Smooth muscle cell (in vitro differentiated cells): Measurements from ENCODE around the gene SECTM1. TPM values are rescaled to one million over a fixed set of nuclear protein-coding genes. Genes with fewer than 3 reads are reported as not detected.

Experiments used
- DNase-seq: peaks from one replicate; lab custom pipeline; 2025; ENCODE audit not compliant: unreplicated experiment; lab: John Stamatoyannopoulos, UW
- H2AFZ ChIP-seq: fragments of 200-600 bp; sonication (generic); 2 replicates; pipeline ENCODE4 v1.6.0; 2016; ENCODE audit warnings: antibody characterized with exemption, low read depth, mild to moderate bottlenecking
- H3F3A ChIP-seq: fragments of 200-600 bp; sonication (generic); 2 replicates; pipeline ENCODE4 v1.6.0; 2017; ENCODE audit warnings: antibody characterized with exemption, low read depth
- H3K27ac ChIP-seq: fragments of 200-600 bp; sonication (generic); 2 replicates; pipeline ENCODE4 v1.5.1; 2016; ENCODE audit warnings: low read depth, mild to moderate bottlenecking
- H3K27me3 ChIP-seq: fragments of 200-600 bp; sonication (generic); 2 replicates; pipeline ENCODE4 v1.6.1; 2016; ENCODE audit warnings: low read depth, mild to moderate bottlenecking
- H3K36me3 ChIP-seq: fragments of 200-600 bp; sonication (generic); 2 replicates; pipeline ENCODE4 v1.5.1; 2016; ENCODE audit warnings: low read depth
- H3K4me1 ChIP-seq: fragments of 200-600 bp; sonication (generic); 2 replicates; pipeline ENCODE4 v1.5.1; 2016; ENCODE audit warnings: low read depth
- H3K4me2 ChIP-seq: fragments of 200-600 bp; sonication (generic); 2 replicates; pipeline ENCODE4 v1.6.0; 2016; ENCODE audit warnings: mild to moderate bottlenecking
- H3K4me3 ChIP-seq: fragments of 200-600 bp; sonication (generic); 2 replicates; pipeline ENCODE4 v1.5.1; 2016; ENCODE audit warnings: mild to moderate bottlenecking
- H3K79me2 ChIP-seq: fragments of 200-600 bp; sonication (generic); 2 replicates; pipeline ENCODE4 v1.6.0; 2016; ENCODE audit warnings: low read depth, mild to moderate bottlenecking
- H3K9ac ChIP-seq: fragments of 200-600 bp; sonication (generic); 2 replicates; pipeline ENCODE4 v1.6.0; 2016; ENCODE audit warnings: low read depth
- H3K9me3 ChIP-seq: fragments of 200-600 bp; sonication (generic); replicated peaks from 2 replicates; pipeline ENCODE4 v1.5.1; 2016; ENCODE audit warnings: low read depth
- H4K20me1 ChIP-seq: fragments of 200-600 bp; sonication (generic); 2 replicates; pipeline ENCODE4 v1.6.0; 2016; ENCODE audit warnings: low read depth
- WGBS: methylation state at CpG from one replicate; pipeline ENCODE4 v1.1.7; 2016; ENCODE audit warnings: low lambda C conversion rate; 5-methylcytosine and 5-hydroxymethylcytosine counted together
- polyA plus RNA-seq: library from polyadenylated mRNA; unstranded; fragments of >200 nt; fragmentation: Nextera tagmentation; extraction: Ambion mirVana; gene quantifications from 2 replicates; pipeline ENCODE4 v1.2.1, GENCODE V29; 2016
- total RNA-seq: library from RNA; depleted of rRNA; stranded (reverse); fragments of >200 nt; gene quantifications from 2 replicates; pipeline ENCODE4 v1.2.3, GENCODE V29; 2014
- TF ChIP-seq, protein P1 (sequence below): fragments of 200-600 bp; sonication (generic); IDR thresholded peaks from 2 replicates; pipeline ENCODE4 v1.5.1; 2017; ENCODE audit warnings: borderline replicate concordance, mild to moderate bottlenecking, antibody characterized with exemption; ENCODE audit not compliant: insufficient read depth, poor library complexity, severe bottlenecking

The SECTM1 gene
- total and polyA plus RNA-seq, 2 experiments from 2014 or later = 0.49 TPM; not detected in 1

DNA sequence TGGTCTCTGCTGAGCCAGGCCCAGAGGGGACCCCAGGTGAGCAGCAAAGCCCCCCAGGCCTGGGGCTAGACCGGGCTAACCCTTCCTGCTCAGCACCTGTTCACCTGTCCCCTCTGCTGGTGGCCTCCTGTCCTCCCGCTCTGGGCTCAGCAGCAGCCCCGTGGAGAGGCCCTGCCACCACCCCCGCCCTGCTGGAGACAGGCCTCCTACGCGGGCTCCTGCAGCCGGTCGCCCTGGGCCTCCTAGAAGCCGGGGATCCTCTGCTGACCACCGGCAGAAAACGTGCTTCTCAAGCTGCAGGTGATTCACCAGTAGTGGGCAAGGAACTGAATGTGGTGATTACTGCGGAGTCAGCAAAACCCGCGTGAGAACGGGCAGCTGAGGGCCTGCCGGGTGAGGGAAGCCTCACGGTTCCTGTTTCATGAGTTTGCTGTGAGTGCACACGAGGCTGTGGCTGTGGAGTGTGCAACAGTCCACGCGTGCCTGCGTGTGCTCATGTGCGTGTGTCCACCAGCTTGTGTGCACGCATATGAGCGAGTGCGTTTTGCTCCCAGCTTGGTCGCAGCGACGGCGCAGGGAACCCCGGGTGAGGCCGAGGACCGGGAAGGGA, 792 bp downstream of the SECTM1 start:
- Histone ChIP-seq H3K27me3 (peaks cover 32% of the 10 kb centered on the region), H3K9ac (no peak overlapping the region), H3K36me3 (no peaks in the 10 kb centered on the region), H4K20me1 (no peaks in the 10 kb centered on the region), H3K27ac (no peak overlapping the region), H3F3A (no peaks in the 10 kb centered on the region), H3K4me3 (peak overlapping the region; percentile 58), H3K4me2 (peak overlapping the region; percentile 88), H2AFZ (no peak overlapping the region), H3K79me2 (no peaks in the 10 kb centered on the region), H3K4me1 (peaks cover 9% of the 10 kb centered on the region), H3K9me3 (no peaks in the 10 kb centered on the region)
- peak; percentile 11 for DNase-seq
- TF ChIP-seq, protein P1, sequence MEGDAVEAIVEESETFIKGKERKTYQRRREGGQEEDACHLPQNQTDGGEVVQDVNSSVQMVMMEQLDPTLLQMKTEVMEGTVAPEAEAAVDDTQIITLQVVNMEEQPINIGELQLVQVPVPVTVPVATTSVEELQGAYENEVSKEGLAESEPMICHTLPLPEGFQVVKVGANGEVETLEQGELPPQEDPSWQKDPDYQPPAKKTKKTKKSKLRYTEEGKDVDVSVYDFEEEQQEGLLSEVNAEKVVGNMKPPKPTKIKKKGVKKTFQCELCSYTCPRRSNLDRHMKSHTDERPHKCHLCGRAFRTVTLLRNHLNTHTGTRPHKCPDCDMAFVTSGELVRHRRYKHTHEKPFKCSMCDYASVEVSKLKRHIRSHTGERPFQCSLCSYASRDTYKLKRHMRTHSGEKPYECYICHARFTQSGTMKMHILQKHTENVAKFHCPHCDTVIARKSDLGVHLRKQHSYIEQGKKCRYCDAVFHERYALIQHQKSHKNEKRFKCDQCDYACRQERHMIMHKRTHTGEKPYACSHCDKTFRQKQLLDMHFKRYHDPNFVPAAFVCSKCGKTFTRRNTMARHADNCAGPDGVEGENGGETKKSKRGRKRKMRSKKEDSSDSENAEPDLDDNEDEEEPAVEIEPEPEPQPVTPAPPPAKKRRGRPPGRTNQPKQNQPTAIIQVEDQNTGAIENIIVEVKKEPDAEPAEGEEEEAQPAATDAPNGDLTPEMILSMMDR = no peak
- 27% methylated on average over 31 of the region's 32 CpGs for WGBS

DNA sequence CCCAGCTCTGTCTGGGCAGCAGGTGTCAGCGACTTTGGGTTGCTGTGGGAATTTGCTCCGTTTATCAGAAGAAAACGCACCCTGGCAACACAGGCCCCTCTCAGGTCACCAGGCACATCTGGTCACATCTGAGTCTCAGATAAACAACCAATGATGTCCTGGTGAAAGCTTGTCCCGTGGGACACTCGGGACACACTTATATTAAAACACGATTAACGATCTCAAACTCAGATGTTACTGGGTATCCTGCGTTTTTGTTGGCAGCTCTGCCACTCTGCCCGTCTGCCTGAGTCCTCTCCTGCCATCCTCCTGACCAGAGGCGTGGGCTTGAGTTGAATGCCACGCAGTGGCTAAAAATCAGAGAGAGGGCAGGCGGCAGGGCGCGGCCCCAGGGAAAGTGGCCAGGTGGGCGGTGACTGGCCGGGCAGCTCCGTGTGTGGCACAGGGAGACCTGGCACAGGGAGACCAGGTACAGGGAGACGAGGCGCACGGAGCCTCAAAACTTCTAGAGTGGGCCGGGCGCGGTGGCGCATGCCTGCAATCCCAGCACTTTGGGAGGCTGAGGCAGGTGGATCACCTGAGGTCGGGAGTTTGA, 2.1 kb downstream of the SECTM1 start:
- WGBS = 93% methylated on average over 25 of the region's 25 CpGs
- no peaks in the 10 kb centered on the region for H3K9me3 ChIP-seq
- H2AFZ ChIP-seq = no peak overlapping the region
- peaks cover 9% of the 10 kb centered on the region for H3K4me1 ChIP-seq
- peaks cover 32% of the 10 kb centered on the region for H3K27me3 ChIP-seq
- H3K4me2 ChIP-seq = no peak overlapping the region
- H3F3A ChIP-seq = no peaks in the 10 kb centered on the region
- DNase-seq = no peak
- H3K79me2 ChIP-seq = no peaks in the 10 kb centered on the region
- no peak overlapping the region for H3K9ac ChIP-seq
- TF ChIP-seq, protein P1 = no peak
- H3K36me3 ChIP-seq = no peaks in the 10 kb centered on the region
- H3K4me3 ChIP-seq = no peak overlapping the region
- H3K27ac ChIP-seq = no peak overlapping the region
- H4K20me1 ChIP-seq = no peaks in the 10 kb centered on the region

DNA sequence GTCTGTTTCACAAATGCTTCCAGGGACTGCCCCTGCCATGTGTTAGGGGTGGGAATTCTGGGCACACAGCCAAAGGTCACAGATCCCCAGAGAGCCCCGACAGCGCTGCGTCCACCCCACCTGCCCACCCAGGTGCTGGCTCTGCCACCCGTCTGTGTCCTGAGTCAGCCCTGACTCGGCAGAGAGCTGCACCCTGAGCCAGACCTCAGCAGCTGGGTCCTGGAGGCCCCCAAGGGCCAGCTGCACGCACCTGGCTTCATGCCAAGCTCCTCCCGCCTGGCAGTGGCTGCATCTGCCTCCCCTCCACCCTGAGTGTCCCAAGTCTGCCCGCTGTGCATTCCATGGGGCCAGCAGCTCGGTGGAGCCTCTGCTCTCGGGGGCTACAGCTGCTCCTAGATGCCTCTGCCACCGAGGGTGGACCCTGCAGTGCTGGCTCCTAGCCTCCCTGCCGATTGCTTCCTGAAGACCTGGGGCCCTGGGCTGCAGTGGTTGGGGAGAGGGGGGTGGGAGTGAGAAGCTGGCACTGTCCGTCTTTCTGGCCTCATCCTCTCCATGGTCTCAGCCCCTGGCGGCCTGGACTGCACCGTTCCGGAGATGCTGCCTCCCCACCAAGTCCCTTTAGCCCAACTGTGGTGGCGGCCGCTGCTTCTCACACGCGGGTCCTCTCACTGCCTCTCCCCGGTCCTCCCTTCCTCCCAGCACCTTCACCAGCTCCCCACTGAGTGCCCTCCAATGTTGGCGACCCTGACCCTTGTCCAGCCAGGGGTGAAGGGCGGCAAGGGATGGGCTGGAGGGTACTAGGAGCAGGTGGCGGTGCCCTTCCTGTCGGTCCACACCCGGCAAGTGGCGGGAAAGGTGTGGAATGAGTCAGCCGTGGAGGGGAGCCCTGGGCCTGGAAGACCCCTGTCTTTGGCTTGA, 3.0 kb downstream of the SECTM1 start:
- Histone ChIP-seq H3F3A (no peaks in the 10 kb centered on the region), H3K9ac (no peak overlapping the region), H3K79me2 (no peaks in the 10 kb centered on the region), H3K36me3 (no peaks in the 10 kb centered on the region), H3K27me3 (peaks cover 32% of the 10 kb centered on the region), H3K4me2 (peak overlapping the region; percentile 9), H4K20me1 (no peaks in the 10 kb centered on the region), H3K27ac (no peak overlapping the region), H3K4me1 (peaks cover 9% of the 10 kb centered on the region), H2AFZ (no peak overlapping the region), H3K9me3 (no peaks in the 10 kb centered on the region), H3K4me3 (no peak overlapping the region)
- TF ChIP-seq, protein P1 = no peak
- 76% methylated on average over 28 of the region's 28 CpGs for WGBS
- DNase-seq = peak; percentile 14
